Neural progenitor cell (in vitro differentiated cells): ENCODE measurements around the gene OSCAR. TPM values are rescaled to one million over a fixed set of nuclear protein-coding genes. Genes with fewer than 3 reads are reported as not detected.

ENCODE experiments used
- DNase-seq: peaks from one replicate; pipeline ENCODE4 v3.0.0-alpha.2; 2016; ENCODE audit warnings: low spot score
- H2AFZ ChIP-seq: fragments of 200-600 bp; sonication (generic); replicated peaks from 2 replicates; pipeline ENCODE4 v1.6.1; 2016; ENCODE audit warnings: antibody characterized with exemption
- H3F3A ChIP-seq: fragments of 200-600 bp; sonication (generic); 2 replicates; pipeline ENCODE4 v1.6.1; 2016; ENCODE audit warnings: antibody characterized with exemption, low read depth
- H3K27ac ChIP-seq: fragments of 200-600 bp; sonication (generic); 2 replicates; pipeline ENCODE4 v1.5.1; 2016; ENCODE audit warnings: mild to moderate bottlenecking
- H3K27me3 ChIP-seq: fragments of 200-600 bp; sonication (generic); 2 replicates; pipeline ENCODE4 v1.6.1; 2016; ENCODE audit warnings: mild to moderate bottlenecking, moderate library complexity
- H3K36me3 ChIP-seq: fragments of 200-600 bp; sonication (generic); 2 replicates; pipeline ENCODE4 v1.5.1; 2016
- H3K4me1 ChIP-seq: fragments of 200-600 bp; sonication (generic); 2 replicates; pipeline ENCODE4 v1.6.1; 2016; ENCODE audit warnings: mixed run types
- H3K4me2 ChIP-seq: fragments of 200-600 bp; sonication (generic); 2 replicates; pipeline ENCODE4 v1.6.1; 2016
- H3K4me3 ChIP-seq: fragments of 200-600 bp; sonication (generic); 2 replicates; pipeline ENCODE4 v1.5.1; 2016
- H3K79me2 ChIP-seq: fragments of 200-600 bp; sonication (generic); 2 replicates; pipeline ENCODE4 v1.6.1; 2016; ENCODE audit warnings: low read depth
- H3K9ac ChIP-seq: fragments of 200-600 bp; sonication (generic); 2 replicates; pipeline ENCODE4 v1.6.1; 2016
- H3K9me3 ChIP-seq: fragments of 200-600 bp; sonication (generic); 2 replicates; pipeline ENCODE4 v1.5.1; 2016; ENCODE audit warnings: low read depth
- H4K20me1 ChIP-seq: fragments of 200-600 bp; sonication (generic); 2 replicates; pipeline ENCODE4 v1.6.1; 2016; ENCODE audit warnings: low read depth
- H3K27ac Mint-ChIP-seq: 3 replicates; pipeline ENCODE4 v1.8.0; 2021; ENCODE audit warnings: mixed read lengths
- H3K27me3 Mint-ChIP-seq: 2 replicates; pipeline ENCODE4 v1.8.0; 2022; ENCODE audit warnings: low read depth, mild to moderate bottlenecking, inconsistent platforms, moderate library complexity, mixed read lengths; ENCODE audit not compliant: insufficient read depth
- H3K36me3 Mint-ChIP-seq: 3 replicates; pipeline ENCODE4 v1.8.0; 2021; ENCODE audit warnings: mixed read lengths
- H3K4me1 Mint-ChIP-seq: 3 replicates; pipeline ENCODE4 v1.8.0; 2021; ENCODE audit warnings: mixed read lengths
- H3K4me3 Mint-ChIP-seq: 3 replicates; pipeline ENCODE4 v1.8.0; 2021; ENCODE audit warnings: mild to moderate bottlenecking, moderate library complexity, mixed read lengths
- H3K9me3 Mint-ChIP-seq: 3 replicates; pipeline ENCODE4 v1.8.0; 2020; ENCODE audit warnings: mixed read lengths
- EZH2 ChIP-seq: fragments of 200-600 bp; sonication (generic); IDR thresholded peaks from 2 replicates; pipeline ENCODE4 v1.6.1; 2017; ENCODE audit warnings: antibody characterized with exemption, mild to moderate bottlenecking, moderate library complexity
- EZH2phosphoT487 ChIP-seq: fragments of 200-600 bp; sonication (generic); IDR thresholded peaks from 2 replicates; pipeline ENCODE4 v1.6.1; 2017; ENCODE audit warnings: antibody characterized with exemption
- total RNA-seq: library from RNA; depleted of rRNA; stranded (reverse); fragments of >200 nt; gene quantifications from 2 replicates; pipeline ENCODE4 v1.2.3, GENCODE V29; 2015; ENCODE audit warnings: low replicate concordance
- TF ChIP-seq, protein P1 (sequence below): fragments of 200-600 bp; sonication (generic); IDR thresholded peaks from 2 replicates; pipeline ENCODE4 v1.5.1; 2017; ENCODE audit warnings: antibody characterized with exemption, mild to moderate bottlenecking

Gene OSCAR
- total RNA-seq, 1 donor from 2014 or later = not detected

DNA sequence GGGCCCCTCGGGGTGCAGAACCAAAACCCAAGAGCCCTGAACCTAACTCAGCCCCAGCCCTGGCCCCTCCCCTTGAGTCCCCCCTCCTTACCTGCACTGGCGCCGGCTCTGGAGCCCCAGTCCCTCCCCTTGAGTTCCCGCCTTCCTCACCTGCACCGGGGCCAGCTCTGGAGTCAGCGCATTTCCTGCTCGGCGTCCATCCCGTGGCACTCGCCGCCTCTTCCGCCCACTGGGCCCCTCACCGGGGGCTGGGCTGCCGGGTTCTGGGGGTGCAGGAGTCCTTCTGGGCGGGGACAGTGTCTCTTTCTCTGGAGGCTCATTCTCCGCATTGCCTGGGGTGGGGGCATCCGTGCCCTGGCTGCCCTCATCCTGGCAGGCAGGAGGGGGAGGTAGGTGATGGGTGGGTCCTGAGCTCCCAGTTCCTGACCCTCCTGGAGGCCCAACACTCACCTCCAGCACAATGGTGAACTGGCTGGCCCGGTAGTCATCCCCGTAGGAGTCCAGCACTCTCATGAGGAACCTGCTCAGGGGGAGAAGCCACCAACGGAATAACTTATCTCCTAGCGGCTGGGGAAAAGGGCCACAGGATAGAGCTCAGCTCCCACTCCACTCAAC is 7.4 kb upstream of the OSCAR start:
- Histone ChIP-seq H3K4me1 (no peaks in the 10 kb centered on the region), H3K4me2 (no peak overlapping the region), H3K79me2 (peaks cover 21% of the 10 kb centered on the region), H3K36me3 (no peaks in the 10 kb centered on the region), H3K4me3 (no peak overlapping the region), H3K9me3 (no peaks in the 10 kb centered on the region), H3K27ac (no peak overlapping the region), H3F3A (no peaks in the 10 kb centered on the region), H3K27me3 (no peaks in the 10 kb centered on the region), H2AFZ (no peak overlapping the region), H4K20me1 (peaks cover under 1% of the 10 kb centered on the region), H3K9ac (no peak overlapping the region)
- no peak for TF ChIP-seq EZH2phosphoT487
- no peak for TF ChIP-seq EZH2
- TF ChIP-seq, protein P1, sequence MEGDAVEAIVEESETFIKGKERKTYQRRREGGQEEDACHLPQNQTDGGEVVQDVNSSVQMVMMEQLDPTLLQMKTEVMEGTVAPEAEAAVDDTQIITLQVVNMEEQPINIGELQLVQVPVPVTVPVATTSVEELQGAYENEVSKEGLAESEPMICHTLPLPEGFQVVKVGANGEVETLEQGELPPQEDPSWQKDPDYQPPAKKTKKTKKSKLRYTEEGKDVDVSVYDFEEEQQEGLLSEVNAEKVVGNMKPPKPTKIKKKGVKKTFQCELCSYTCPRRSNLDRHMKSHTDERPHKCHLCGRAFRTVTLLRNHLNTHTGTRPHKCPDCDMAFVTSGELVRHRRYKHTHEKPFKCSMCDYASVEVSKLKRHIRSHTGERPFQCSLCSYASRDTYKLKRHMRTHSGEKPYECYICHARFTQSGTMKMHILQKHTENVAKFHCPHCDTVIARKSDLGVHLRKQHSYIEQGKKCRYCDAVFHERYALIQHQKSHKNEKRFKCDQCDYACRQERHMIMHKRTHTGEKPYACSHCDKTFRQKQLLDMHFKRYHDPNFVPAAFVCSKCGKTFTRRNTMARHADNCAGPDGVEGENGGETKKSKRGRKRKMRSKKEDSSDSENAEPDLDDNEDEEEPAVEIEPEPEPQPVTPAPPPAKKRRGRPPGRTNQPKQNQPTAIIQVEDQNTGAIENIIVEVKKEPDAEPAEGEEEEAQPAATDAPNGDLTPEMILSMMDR = no peak
- peaks cover 4% of the 10 kb centered on the region for H3K27me3 Mint-ChIP-seq
- DNase-seq = no peak
- no peaks in the 10 kb centered on the region for H3K9me3 Mint-ChIP-seq
- H3K36me3 Mint-ChIP-seq = peaks cover 20% of the 10 kb centered on the region
- peaks cover 8% of the 10 kb centered on the region for H3K4me1 Mint-ChIP-seq
- no peak overlapping the region for H3K27ac Mint-ChIP-seq
- no peak overlapping the region for H3K4me3 Mint-ChIP-seq

DNA sequence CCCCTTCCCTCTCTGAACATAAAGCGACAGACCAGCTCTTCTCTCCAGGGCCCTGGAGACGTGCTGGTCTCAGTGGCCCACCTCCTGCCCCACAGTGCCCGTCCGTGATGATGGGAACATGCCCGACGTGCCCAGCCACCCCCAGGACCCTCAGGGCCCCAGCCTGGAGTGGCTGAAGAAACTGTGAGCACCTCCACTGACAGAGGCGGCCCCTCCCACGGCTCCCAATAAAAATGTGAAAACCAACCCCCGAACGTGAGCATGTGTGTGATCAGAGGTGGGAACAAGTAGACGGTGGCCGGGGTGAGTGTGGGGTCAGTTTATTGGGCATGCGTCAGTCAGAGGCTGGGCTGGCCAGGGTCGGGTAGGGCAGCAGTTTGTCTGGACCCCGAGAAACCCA is 6.1 kb upstream of the OSCAR start:
- no peak overlapping the region for H3K27ac Mint-ChIP-seq

DNA sequence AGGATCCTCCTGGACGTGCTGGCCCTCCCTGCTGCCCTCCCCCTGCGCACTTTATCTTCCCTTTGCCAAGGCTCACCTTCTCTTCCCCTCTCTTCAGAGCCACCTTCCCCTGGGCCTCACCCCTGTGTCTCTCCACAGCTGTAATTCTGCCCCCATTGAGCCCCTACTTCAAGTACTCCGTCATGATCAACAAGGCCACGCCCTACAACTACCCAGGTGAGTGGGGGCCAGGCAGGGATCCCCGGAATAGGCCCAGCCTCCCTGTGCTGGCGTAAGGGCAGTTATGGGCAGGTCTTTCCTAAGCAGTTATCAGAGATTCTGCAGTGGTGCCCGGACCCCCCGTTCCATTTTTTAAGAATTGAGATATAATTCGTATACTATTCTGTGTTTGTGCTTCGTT is 5.2 kb upstream of the OSCAR start:
- Mint-ChIP-seq H3K4me3 (no peak overlapping the region), H3K36me3 (peaks cover 15% of the 10 kb centered on the region)

More for the DNA sequence above, 6.1 kb upstream of the OSCAR start:
- Mint-ChIP-seq H3K4me1 (peaks cover 12% of the 10 kb centered on the region), H3K36me3 (peaks cover 17% of the 10 kb centered on the region), H3K27me3 (peaks cover 4% of the 10 kb centered on the region), H3K9me3 (no peaks in the 10 kb centered on the region), H3K4me3 (no peak overlapping the region)
- Histone ChIP-seq H3K79me2 (peaks cover 23% of the 10 kb centered on the region), H3K4me2 (no peak overlapping the region), H3F3A (peaks cover 3% of the 10 kb centered on the region), H4K20me1 (no peaks in the 10 kb centered on the region), H3K4me1 (no peaks in the 10 kb centered on the region), H3K9ac (no peak overlapping the region), H3K27me3 (no peaks in the 10 kb centered on the region), H3K27ac (no peak overlapping the region), H2AFZ (no peak overlapping the region), H3K4me3 (no peak overlapping the region), H3K9me3 (no peaks in the 10 kb centered on the region), H3K36me3 (no peaks in the 10 kb centered on the region)
- no peak for DNase-seq
- TF ChIP-seq, protein P1 = no peak
- TF ChIP-seq EZH2phosphoT487 (no peak), EZH2 (no peak)

DNA sequence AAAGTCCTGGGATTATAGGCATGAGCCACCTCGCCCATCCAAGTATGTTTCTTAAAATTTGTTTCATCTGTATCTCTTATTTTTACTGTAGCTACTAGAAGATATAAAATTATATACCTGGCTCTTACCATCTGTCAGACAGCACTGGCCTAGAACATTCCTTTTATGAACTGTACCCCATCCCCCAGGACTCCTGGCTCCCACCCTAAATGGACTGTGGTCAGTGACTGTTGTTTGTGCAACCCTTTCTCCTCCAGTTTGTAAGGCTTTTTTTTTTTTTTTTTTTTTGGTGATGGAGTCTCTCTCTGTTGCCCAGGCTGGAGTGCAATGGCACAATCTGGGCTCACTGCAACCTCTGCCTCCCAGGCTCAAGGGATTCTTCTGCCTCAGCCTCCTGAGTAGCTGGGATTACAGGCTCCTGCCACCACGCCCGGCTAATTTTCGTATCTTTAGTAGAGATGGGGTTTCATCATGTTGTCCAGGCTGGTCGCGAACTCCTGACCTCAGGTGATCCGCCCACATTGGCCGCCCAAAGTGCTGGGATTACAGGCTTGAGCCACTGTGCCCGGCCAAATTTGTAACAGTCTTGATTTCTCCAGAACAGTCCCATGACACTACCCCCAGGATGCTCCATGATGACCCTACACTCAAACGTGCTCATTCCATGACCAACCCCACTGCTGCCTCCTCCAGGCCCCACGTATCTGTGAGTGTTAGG is 4.6 kb upstream of the OSCAR start:
- H3K36me3 Mint-ChIP-seq = peaks cover 12% of the 10 kb centered on the region

More for the DNA sequence above, 5.2 kb upstream of the OSCAR start:
- H2AFZ ChIP-seq = no peak overlapping the region
- H3K4me2 ChIP-seq = no peak overlapping the region
- Mint-ChIP-seq H3K27ac (no peak overlapping the region), H3K27me3 (peaks cover 9% of the 10 kb centered on the region), H3K9me3 (no peaks in the 10 kb centered on the region), H3K4me1 (peaks cover 12% of the 10 kb centered on the region)
- no peaks in the 10 kb centered on the region for H3K9me3 ChIP-seq
- no peak overlapping the region for H3K9ac ChIP-seq
- H3K4me3 ChIP-seq = no peak overlapping the region
- DNase-seq = no peak
- no peak overlapping the region for H3K27ac ChIP-seq
- peaks cover 23% of the 10 kb centered on the region for H3K79me2 ChIP-seq
- peaks cover 7% of the 10 kb centered on the region for H3F3A ChIP-seq
- no peaks in the 10 kb centered on the region for H3K27me3 ChIP-seq
- H3K4me1 ChIP-seq = no peaks in the 10 kb centered on the region
- H3K36me3 ChIP-seq = no peaks in the 10 kb centered on the region
- TF ChIP-seq EZH2 (no peak), EZH2phosphoT487 (no peak)
- no peaks in the 10 kb centered on the region for H4K20me1 ChIP-seq

More for the DNA sequence above, 4.6 kb upstream of the OSCAR start:
- DNase-seq = no peak
- no peak overlapping the region for H2AFZ ChIP-seq
- H3K4me1 Mint-ChIP-seq = peaks cover 12% of the 10 kb centered on the region
- no peak overlapping the region for H3K27ac ChIP-seq
- H3K9ac ChIP-seq = no peak overlapping the region
- H3K4me2 ChIP-seq = no peak overlapping the region
- H3K4me1 ChIP-seq = no peaks in the 10 kb centered on the region
- peaks cover 12% of the 10 kb centered on the region for H3K27me3 Mint-ChIP-seq
- H3K27me3 ChIP-seq = no peaks in the 10 kb centered on the region
- H3K79me2 ChIP-seq = peaks cover 23% of the 10 kb centered on the region
- H3K9me3 ChIP-seq = no peaks in the 10 kb centered on the region
- H3K4me3 ChIP-seq = no peak overlapping the region
- H3F3A ChIP-seq = peaks cover 7% of the 10 kb centered on the region
- H3K4me3 Mint-ChIP-seq = peak overlapping the region; percentile 98
- H3K36me3 ChIP-seq = no peaks in the 10 kb centered on the region
- H3K9me3 Mint-ChIP-seq = no peaks in the 10 kb centered on the region
- H3K27ac Mint-ChIP-seq = no peak overlapping the region
- TF ChIP-seq EZH2 = no peak
- TF ChIP-seq, protein P1 = no peak
- no peak for TF ChIP-seq EZH2phosphoT487
- no peaks in the 10 kb centered on the region for H4K20me1 ChIP-seq
